22Rv1 (cell line): ENCODE measurements around the gene SYT13.

ENCODE experiments used
- CTCF ChIP-seq: fragments of 450-650 bp; IDR thresholded peaks from 2 replicates; pipeline ENCODE4 v1.5.1; 2017; ENCODE audit warnings: mild to moderate bottlenecking
- ZFX ChIP-seq: fragments of 450-650 bp; IDR thresholded peaks from 2 replicates; pipeline ENCODE4 v1.6.1; 2017; ENCODE audit warnings: antibody characterized with exemption, borderline replicate concordance

GRCh38 chr11:45333001-45333971 lies 47.1 kb upstream of the SYT13 start:
- TF ChIP-seq CTCF (no peak), ZFX (no peak)
